IMR-90 (cell line): ENCODE results near the gene MRPL58. TPM values are rescaled to one million over a fixed set of nuclear protein-coding genes. Genes with fewer than 3 reads are reported as not detected.

Experiments
- ATAC-seq: fragments of 200-7000 bp; cut with Tn5 transposase; 2 replicates; pipeline ENCODE4 v1.9.1; 2020; ENCODE audit warnings: low read depth, mild to moderate bottlenecking, moderate library complexity
- BruUV-seq: library from RNA; stranded (reverse); fragments of 400-500 nt; replicated peaks from 2 replicates; lab custom pipeline; 2021; lab: Mats Ljungman, UMichigan
- CTCF ChIA-PET: fragments of 300-600 bp; formaldehyde crosslinking; extraction: SDS; loops from one replicate; lab custom pipeline; 2021; ENCODE audit warnings: antibody characterized with exemption; lab: Yijun Ruan, JAX
- POLR2A ChIA-PET: fragments of 300-600 bp; sonication (Branson Sonifier 250); formaldehyde crosslinking; loops from one replicate; lab custom pipeline; 2022; ENCODE audit warnings: antibody characterized with exemption; ENCODE audit not compliant: unreplicated experiment; lab: Charles Lee
- DNase-seq: peaks from one replicate; pipeline ENCODE4 v3.0.0; 2013
- H2AFZ ChIP-seq: replicated peaks from 2 replicates; pipeline ENCODE3; 2013; ENCODE audit warnings: low read length, mild to moderate bottlenecking; ENCODE audit not compliant: poor library complexity
- H2AK5ac ChIP-seq: 2 replicates; pipeline ENCODE4 v1.6.1; 2013; ENCODE audit warnings: low read depth, low read length, inconsistent platforms
- H2AK9ac ChIP-seq: replicated peaks from 2 replicates; pipeline ENCODE3; 2013; ENCODE audit warnings: mild to moderate bottlenecking, low read depth, low read length, moderate library complexity; ENCODE audit not compliant: poor library complexity
- H2BK120ac ChIP-seq: 2 replicates; pipeline ENCODE4 v1.6.1; 2013; ENCODE audit warnings: low read depth, low read length, inconsistent platforms
- H2BK15ac ChIP-seq: 3 replicates; pipeline ENCODE4 v1.6.1; 2013; ENCODE audit warnings: low read depth, low read length, inconsistent platforms
- H2BK20ac ChIP-seq: 2 replicates; pipeline ENCODE4 v1.6.1; 2013; ENCODE audit warnings: low read depth, mild to moderate bottlenecking, inconsistent platforms, low read length, moderate library complexity
- H2BK5ac ChIP-seq: 2 replicates; pipeline ENCODE4 v1.6.1; 2013; ENCODE audit warnings: mild to moderate bottlenecking, low read depth, low read length, inconsistent platforms; ENCODE audit not compliant: poor library complexity, severe bottlenecking
- H3K14ac ChIP-seq: replicated peaks from 2 replicates; pipeline ENCODE4 v1.6.1; 2013; ENCODE audit warnings: low read depth, low read length, inconsistent platforms
- H3K18ac ChIP-seq: 2 replicates; pipeline ENCODE4 v1.6.1; 2013; ENCODE audit warnings: low read depth, low read length, control low read depth
- H3K23ac ChIP-seq: 2 replicates; pipeline ENCODE4 v1.6.1; 2013; ENCODE audit warnings: low read depth, low read length, inconsistent platforms
- H3K27ac ChIP-seq: 2 replicates; pipeline ENCODE4 v1.5.1; 2013; ENCODE audit warnings: mild to moderate bottlenecking, control low read depth, low read length; ENCODE audit not compliant: insufficient read depth
- H3K27me3 ChIP-seq: 2 replicates; pipeline ENCODE4 v1.6.1; 2013; ENCODE audit warnings: low read length; ENCODE audit not compliant: control insufficient read depth, insufficient read depth
- H3K36me3 ChIP-seq: 2 replicates; pipeline ENCODE4 v1.6.1; 2013; ENCODE audit warnings: low read length, mixed read lengths; ENCODE audit not compliant: control insufficient read depth, insufficient read depth
- H3K4ac ChIP-seq: 2 replicates; pipeline ENCODE4 v1.6.1; 2013; ENCODE audit warnings: low read depth, low read length, inconsistent platforms
- H3K4me1 ChIP-seq: 2 replicates; pipeline ENCODE4 v1.6.1; 2013; ENCODE audit warnings: low read length, mixed read lengths; ENCODE audit not compliant: control insufficient read depth, insufficient read depth
- H3K4me2 ChIP-seq: 2 replicates; pipeline ENCODE4 v1.6.1; 2013; ENCODE audit warnings: low read depth, mild to moderate bottlenecking, control low read depth, low read length, moderate library complexity
- H3K4me3 ChIP-seq: 2 replicates; pipeline ENCODE4 v1.5.1; 2013; ENCODE audit warnings: low read depth, mild to moderate bottlenecking, control low read depth, low read length, moderate library complexity; ENCODE audit not compliant: insufficient read depth
- H3K56ac ChIP-seq: 2 replicates; pipeline ENCODE4 v1.6.1; 2013; ENCODE audit warnings: low read length, inconsistent platforms; ENCODE audit not compliant: insufficient read depth; ENCODE audit errors: extremely low read depth
- H3K79me1 ChIP-seq, 2 experiments: 2 replicates each; pipeline ENCODE4 v1.6.1; 2013; ENCODE audit warnings: low read length in 2 of 2, inconsistent platforms in 1 of 2, low read depth in 1 of 2
- H3K9ac ChIP-seq: 2 replicates; pipeline ENCODE4 v1.6.1; 2013; ENCODE audit warnings: low read depth, low read length, control low read depth
- H3K9me1 ChIP-seq: 2 replicates; pipeline ENCODE4 v1.6.1; 2013; ENCODE audit warnings: low read length, inconsistent platforms; ENCODE audit not compliant: insufficient read depth
- H3K9me3 ChIP-seq: 2 replicates; pipeline ENCODE4 v1.6.1; 2013; ENCODE audit warnings: low read length; ENCODE audit not compliant: control insufficient read depth, insufficient read depth
- H4K20me1 ChIP-seq: 2 replicates; pipeline ENCODE4 v1.6.1; 2013; ENCODE audit warnings: low read length, inconsistent platforms; ENCODE audit not compliant: insufficient read depth
- H4K5ac ChIP-seq: 2 replicates; pipeline ENCODE4 v1.6.1; 2013; ENCODE audit warnings: mild to moderate bottlenecking, low read depth, low read length, control low read depth
- H4K8ac ChIP-seq, 2 experiments: 2 replicates each; pipeline ENCODE4 v1.6.1; 2013; ENCODE audit warnings: low read depth in 2 of 2, low read length in 2 of 2, control low read depth in 1 of 2, inconsistent platforms in 1 of 2
- H4K91ac ChIP-seq: 2 replicates; pipeline ENCODE4 v1.6.1; 2013; ENCODE audit warnings: low read depth, low read length, inconsistent platforms; ENCODE audit not compliant: insufficient read depth
- CEBPB ChIP-seq: IDR thresholded peaks from 2 replicates; pipeline ENCODE4 v1.6.1; 2012; ENCODE audit warnings: low read depth, low read length, improper control_type of control experiment
- CHD1 ChIP-seq: IDR thresholded peaks from 2 replicates; pipeline ENCODE4 v1.6.1; 2012; ENCODE audit warnings: low read depth, low read length, improper control_type of control experiment
- FOS ChIP-seq: fragments of 150-350 bp; IDR thresholded peaks from 2 replicates; pipeline ENCODE4 v1.6.1; 2016; ENCODE audit warnings: low read depth, low read length
- MAFK ChIP-seq: IDR thresholded peaks from 2 replicates; pipeline ENCODE4 v1.6.1; 2012; ENCODE audit warnings: low read depth, low read length, improper control_type of control experiment
- MXI1 ChIP-seq: IDR thresholded peaks from 2 replicates; pipeline ENCODE4 v1.6.1; 2012; ENCODE audit warnings: low read depth, mild to moderate bottlenecking, low read length, moderate library complexity, borderline replicate concordance
- NFE2L2 ChIP-seq: fragments of 150-350 bp; IDR thresholded peaks from 2 replicates; pipeline ENCODE4 v1.6.1; 2016; ENCODE audit warnings: low read depth, mild to moderate bottlenecking, low read length
- POLR2A ChIP-seq: IDR thresholded peaks from 2 replicates; pipeline ENCODE4 v1.6.1; 2012; ENCODE audit warnings: mild to moderate bottlenecking, low read depth, low read length
- RAD21 ChIP-seq: IDR thresholded peaks from 2 replicates; pipeline ENCODE4 v1.6.1; 2012; ENCODE audit warnings: low read length, improper control_type of control experiment
- SMC3 ChIP-seq: fragments of 150-350 bp; IDR thresholded peaks from 2 replicates; pipeline ENCODE4 v1.6.1; 2016; ENCODE audit warnings: low read depth, mild to moderate bottlenecking, antibody characterized with exemption, low read length, moderate library complexity
- USF2 ChIP-seq: fragments of 150-350 bp; IDR thresholded peaks from 2 replicates; pipeline ENCODE4 v1.6.1; 2017; ENCODE audit warnings: mild to moderate bottlenecking, antibody characterized with exemption, low read length, low read depth
- WGBS, 2 experiments: methylation state at CpG; one replicate each; pipeline versions ENCODE4 v1.1.5 to v1.1.7; 2013; ENCODE audit warnings: missing lambda C conversion rate in 2 of 2; ENCODE audit not compliant: insufficient read length in 1 of 2; ENCODE audit errors: extremely low coverage in 2 of 2; 5-methylcytosine and 5-hydroxymethylcytosine counted together
- dilution Hi-C: fragments of 300-500 bp; cut with HindIII; formaldehyde crosslinking; loops from one replicate; pipeline ENCODE4 v1.14.3; 2018; ENCODE audit warnings: low sequenced_read_pairs; ENCODE audit not compliant: unreplicated experiment
- in situ Hi-C: fragments of 300-500 bp; cut with MboI; formaldehyde crosslinking; loops from 3 replicates; pipeline ENCODE4 v1.14.3; 2019; ENCODE audit warnings: low sequenced_read_pairs, inconsistent platforms, mixed read lengths
- intact Hi-C: fragments of 100-400 bp; cut with micrococcal nuclease; formaldehyde crosslinking; loops from 2 replicates; pipeline ENCODE4 v1.10.0; 2022
- polyA plus RNA-seq, 3 experiments: library from polyadenylated mRNA; depleted of rRNA; stranded (reverse); fragments of >200 nt; gene quantifications; 2 replicates each; pipeline ENCODE4 v1.2.3, GENCODE V29; 2012; ENCODE audit warnings: low replicate concordance in 1 of 3
- total RNA-seq: library from RNA; depleted of rRNA; stranded (reverse); fragments of >200 nt; gene quantifications from 2 replicates; pipeline ENCODE4 v1.2.3, GENCODE V29; 2012

MRPL58 gene
- total and polyA plus RNA-seq, 2 of the 4 experiments (the other 2 are of a cell fraction): 42.5 to 53.0 TPM

GRCh38 chr17:74964246-74964761 is 48.2 kb upstream of the MRPL58 start:
- no peak overlapping the region for H3K4me2 ChIP-seq
- no peak overlapping the region for H2BK5ac ChIP-seq
- intact Hi-C loops (loop anchor here (5.0 kb wide), 1 partner anchor 83 kb away; the partner anchor contains the start of genes ATP5PD and KCTD2), in situ Hi-C loops (loop anchor here (10.0 kb wide), 1 partner anchor 240 kb away; the partner anchor contains the start of gene NUP85), dilution Hi-C loops (no loop called here)
- no peak overlapping the region for H3K27ac ChIP-seq
- no peak overlapping the region for H4K5ac ChIP-seq
- H3K36me3 ChIP-seq: no peaks in the 10 kb centered on the region
- no peak overlapping the region for H4K91ac ChIP-seq
- H4K20me1 ChIP-seq: no peaks in the 10 kb centered on the region
- DNase-seq: no peak
- TF ChIP-seq CEBPB (no peak), POLR2A (no peak), MAFK (no peak), MXI1 (no peak), NFE2L2 (no peak), USF2 (no peak), FOS (no peak), CHD1 (no peak), RAD21 (no peak), SMC3 (no peak)
- H3K27me3 ChIP-seq: peaks cover 7% of the 10 kb centered on the region
- H4K8ac ChIP-seq: no peak overlapping the region
- no peak overlapping the region for H3K18ac ChIP-seq
- no peaks in the 10 kb centered on the region for H3K79me1 ChIP-seq
- no peak overlapping the region for H2BK120ac ChIP-seq
- no peaks in the 10 kb centered on the region for H3K9me1 ChIP-seq
- H2BK15ac ChIP-seq: no peak overlapping the region
- H2AK9ac ChIP-seq: no peak overlapping the region
- H3K14ac ChIP-seq: no peak overlapping the region
- ATAC-seq: no peak
- no peak overlapping the region for H3K4ac ChIP-seq
- POLR2A ChIA-PET: no interaction called here
- H3K56ac ChIP-seq: no peak overlapping the region
- no peak overlapping the region for H3K23ac ChIP-seq
- H2BK20ac ChIP-seq: no peak overlapping the region
- no peak overlapping the region for H2AK5ac ChIP-seq
- no peak overlapping the region for H2AFZ ChIP-seq
- H3K9ac ChIP-seq: no peak overlapping the region
- H3K9me3 ChIP-seq: no peaks in the 10 kb centered on the region
- H3K4me1 ChIP-seq: 0 out of 2 replicates have a peak, but pooled peaks cover 1% of the 10 kb centered on the region
- no peak overlapping the region for H3K4me3 ChIP-seq
- no TSS peak for BruUV-seq
- WGBS, 2 experiments: 100% methylated on average over 1 of the region's 12 CpGs; no CpG with 5 or more reads in 1 of the 2 experiments
- CTCF ChIA-PET: interaction anchor here (1.0 kb wide), 1 partner anchor 71 kb away, joined by 3 read pairs; no protein-coding TSS in a partner anchor
